Esophagus muscularis mucosa (tissue), 4 donors: ENCODE results near the gene MCF2L. TPM values are rescaled to one million over a fixed set of nuclear protein-coding genes. Genes with fewer than 3 reads are reported as not detected.

Experiments used
- DNase-seq: peaks from one replicate; pipeline ENCODE4 v3.0.0-alpha.2; 2017; ENCODE audit errors: extremely low spot score
- H3K27ac ChIP-seq, 4 donors: fragments of 200-600 bp; sonication (generic); replicated peaks in 1 of 4; 1 replicate in 3 of 4; 2 replicates in 1 of 4; pipeline ENCODE4 v1.5.1; 2016 to 2019; ENCODE audit warnings: mild to moderate bottlenecking in 1 of 4
- H3K27me3 ChIP-seq, 4 donors: fragments of 200-600 bp; sonication (generic); one replicate each; pipeline versions ENCODE4 v1.5.1 to v1.6.0; 2016 to 2019
- H3K36me3 ChIP-seq, 4 donors: fragments of 200-600 bp; sonication (generic); one replicate each; pipeline ENCODE4 v1.5.1; 2016 to 2019
- H3K4me1 ChIP-seq, 4 donors: fragments of 200-600 bp; sonication (generic); one replicate each; pipeline ENCODE4 v1.5.1; 2016 to 2019
- H3K4me3 ChIP-seq, 4 donors: fragments of 200-600 bp; sonication (generic); 1 replicate in 2 of 4; 2 replicates in 2 of 4; pipeline ENCODE4 v1.5.1; 2016 to 2019; ENCODE audit warnings: mild to moderate bottlenecking in 4 of 4, moderate library complexity in 1 of 4
- H3K9me3 ChIP-seq, 4 donors: fragments of 200-600 bp; sonication (generic); 1 replicate in 3 of 4; 2 replicates in 1 of 4; pipeline ENCODE4 v1.5.1; 2016 to 2019
- CTCF ChIP-seq, 3 experiments: fragments of 200-600 bp in 2 of 3; fragments of 450-650 bp in 1 of 3; sonication (generic) in 2 of 3; IDR thresholded peaks; one replicate each; pipeline ENCODE4 v1.5.1; 2017 to 2019; ENCODE audit warnings: antibody characterized with exemption in 3 of 3, mild to moderate bottlenecking in 2 of 3, moderate library complexity in 1 of 3
- EP300 ChIP-seq: sonication (generic); formaldehyde crosslinking; IDR thresholded peaks from one replicate; pipeline ENCODE4 v1.6.1; 2017; ENCODE audit warnings: antibody characterized with exemption
- POLR2A ChIP-seq: fragments of 450-650 bp; IDR thresholded peaks from one replicate; pipeline ENCODE4 v1.6.1; 2017; ENCODE audit warnings: antibody characterized with exemption, moderate library complexity, mild to moderate bottlenecking, low read depth
- POLR2AphosphoS5 ChIP-seq, 2 donors: sonication (generic); formaldehyde crosslinking; IDR thresholded peaks; one replicate each; pipeline ENCODE4 v1.6.1; 2017; ENCODE audit warnings: antibody characterized with exemption in 2 of 2
- WGBS: methylation state at CpG from one replicate; pipeline ENCODE4 v1.1.5; 2018; 5-methylcytosine and 5-hydroxymethylcytosine counted together
- intact Hi-C: fragments of 100-400 bp; cut with DNase I; formaldehyde crosslinking; loops from one replicate; pipeline ENCODE4 v1.15.1; 2023
- total RNA-seq, 4 donors: library from RNA; depleted of rRNA; stranded (reverse); fragments of >200 nt; gene quantifications; one replicate each; pipeline versions ENCODE4 v1.1.0 to v1.2.1, GENCODE V29; 2016

Gene MCF2L
- total RNA-seq, 4 donors from 2014 or later = 14.5 to 38.6 (median 26.7) TPM

- Histone ChIP-seq H3K4me3 (no peak overlapping the region), H3K27ac (no peak overlapping the region), H3K36me3 (no peaks in the 10 kb centered on the region), H3K27me3 (peaks cover 0 to 63% (median 7%) of the 10 kb centered on the region in 4 donors), H3K9me3 (no peaks in the 10 kb centered on the region), H3K4me1 (peaks cover 14 to 22% (median 17%) of the 10 kb centered on the region in 4 donors)
- WGBS = 100% methylated on average over 3 of the region's 6 CpGs
- TF ChIP-seq POLR2A (no peak), CTCF (IDR thresholded peaks at IDR 0.05) (no peak), POLR2AphosphoS5 (IDR thresholded peaks at IDR 0.05) (no peak), EP300 (no peak)
- intact Hi-C loops = no loop called here
- DNase-seq = no peak
These were observed 2.3 kb downstream of the MCF2L start for GRCh38 chr13:112971288-112971643.

GRCh38 chr13:112972258-112972657 lies 3.2 kb downstream of the MCF2L start:
- no peak overlapping the region for H3K4me3 ChIP-seq
- intact Hi-C loops = no loop called here
- no peak overlapping the region for H3K27ac ChIP-seq
- H3K9me3 ChIP-seq = no peaks in the 10 kb centered on the region
- H3K27me3 ChIP-seq = peaks cover 0 to 61% (median 7%) of the 10 kb centered on the region in 4 donors
- DNase-seq = no peak
- H3K36me3 ChIP-seq = no peaks in the 10 kb centered on the region
- H3K4me1 ChIP-seq = peaks cover 14 to 22% (median 17%) of the 10 kb centered on the region in 4 donors
- WGBS = 82% methylated on average over 1 of the region's 1 CpG
- TF ChIP-seq EP300 (no peak), CTCF (IDR thresholded peaks at IDR 0.05) (no peak)

GRCh38 chr13:112972867-112973576 lies 4.0 kb downstream of the MCF2L start:
- WGBS = 86% methylated on average over 19 of the region's 19 CpGs
- H3K27me3 ChIP-seq = peaks cover 0 to 53% (median 7%) of the 10 kb centered on the region in 4 donors
- H3K36me3 ChIP-seq = no peaks in the 10 kb centered on the region
- TF ChIP-seq POLR2A (no peak), POLR2AphosphoS5 (IDR thresholded peaks at IDR 0.05) (no peak), EP300 (no peak), CTCF (IDR thresholded peaks at IDR 0.05) (no peak)
- H3K4me1 ChIP-seq = peaks cover 17 to 21% (median 18%) of the 10 kb centered on the region in 4 donors
- intact Hi-C loops = no loop called here
- H3K4me3 ChIP-seq = no peak overlapping the region
- H3K27ac ChIP-seq = no peak overlapping the region
- no peaks in the 10 kb centered on the region for H3K9me3 ChIP-seq
- no peak for DNase-seq

GRCh38 chr13:112973577-112973951 lies 4.5 kb downstream of the MCF2L start:
- Histone ChIP-seq H3K9me3 (no peaks in the 10 kb centered on the region), H3K27me3 (peaks cover 0 to 49% (median 4%) of the 10 kb centered on the region in 4 donors), H3K4me1 (peaks cover 11 to 20% (median 16%) of the 10 kb centered on the region in 4 donors), H3K36me3 (no peaks in the 10 kb centered on the region), H3K4me3 (no peak overlapping the region), H3K27ac (no peak overlapping the region)
- TF ChIP-seq POLR2A = no peak
- no peak for TF ChIP-seq EP300
- no peak for TF ChIP-seq POLR2AphosphoS5 (IDR thresholded peaks at IDR 0.05)
- no peak for TF ChIP-seq CTCF (IDR thresholded peaks at IDR 0.05)
- DNase-seq = no peak
- 93% methylated on average over 6 of the region's 18 CpGs for WGBS
- intact Hi-C loops = no loop called here

- 90% methylated on average over 6 of the region's 8 CpGs for whole genome bisulfite sequencing
- Histone ChIP-seq H3K4me3 (no peak overlapping the region), H3K9me3 (no peaks in the 10 kb centered on the region), H3K27me3 (peaks cover 0 to 45% (median under 1%) of the 10 kb centered on the region in 4 donors), H3K4me1 (peaks cover 6 to 16% (median 12%) of the 10 kb centered on the region in 4 donors), H3K27ac (no peak overlapping the region), H3K36me3 (no peaks in the 10 kb centered on the region)
- DNase-seq = no peak
- no peak for TF ChIP-seq POLR2AphosphoS5 (IDR thresholded peaks at IDR 0.05)
- TF ChIP-seq EP300 = no peak
- no peak for TF ChIP-seq POLR2A
- no peak for TF ChIP-seq CTCF (IDR thresholded peaks at IDR 0.05)
- intact Hi-C loops = no loop called here
These were observed 5.1 kb downstream of the MCF2L start for GRCh38 chr13:112974125-112974524.
